Neural progenitor cell (in vitro differentiated cells): Measurements from ENCODE around the gene PARD3B.

Experiments
- CTCF ChIP-seq: fragments of 200-600 bp; sonication (generic); IDR thresholded peaks from 2 replicates; pipeline ENCODE4 v1.5.1; 2017; ENCODE audit warnings: antibody characterized with exemption, mild to moderate bottlenecking
- EZH2 ChIP-seq: fragments of 200-600 bp; sonication (generic); IDR thresholded peaks from 2 replicates; pipeline ENCODE4 v1.6.1; 2017; ENCODE audit warnings: antibody characterized with exemption, mild to moderate bottlenecking, moderate library complexity
- EZH2phosphoT487 ChIP-seq: fragments of 200-600 bp; sonication (generic); IDR thresholded peaks from 2 replicates; pipeline ENCODE4 v1.6.1; 2017; ENCODE audit warnings: antibody characterized with exemption

- no peak for TF ChIP-seq CTCF
- no peak for TF ChIP-seq EZH2phosphoT487
- no peak for TF ChIP-seq EZH2
Measured at GRCh38 chr2:205366336-205367060, 821.2 kb downstream of the PARD3B start.
